DMS153 (cell line): ENCODE data around the gene AKR1C1.
"Not testable (repeated sequence)": the region's sequence is repeated elsewhere in the genome, so short reads cannot be mapped to it uniquely, and the experiment has no call there.

Experiments
- DNase-seq: peaks from one replicate; lab custom pipeline; 2025; lab: John Stamatoyannopoulos, UW

AKR1C1 gene

DNA sequence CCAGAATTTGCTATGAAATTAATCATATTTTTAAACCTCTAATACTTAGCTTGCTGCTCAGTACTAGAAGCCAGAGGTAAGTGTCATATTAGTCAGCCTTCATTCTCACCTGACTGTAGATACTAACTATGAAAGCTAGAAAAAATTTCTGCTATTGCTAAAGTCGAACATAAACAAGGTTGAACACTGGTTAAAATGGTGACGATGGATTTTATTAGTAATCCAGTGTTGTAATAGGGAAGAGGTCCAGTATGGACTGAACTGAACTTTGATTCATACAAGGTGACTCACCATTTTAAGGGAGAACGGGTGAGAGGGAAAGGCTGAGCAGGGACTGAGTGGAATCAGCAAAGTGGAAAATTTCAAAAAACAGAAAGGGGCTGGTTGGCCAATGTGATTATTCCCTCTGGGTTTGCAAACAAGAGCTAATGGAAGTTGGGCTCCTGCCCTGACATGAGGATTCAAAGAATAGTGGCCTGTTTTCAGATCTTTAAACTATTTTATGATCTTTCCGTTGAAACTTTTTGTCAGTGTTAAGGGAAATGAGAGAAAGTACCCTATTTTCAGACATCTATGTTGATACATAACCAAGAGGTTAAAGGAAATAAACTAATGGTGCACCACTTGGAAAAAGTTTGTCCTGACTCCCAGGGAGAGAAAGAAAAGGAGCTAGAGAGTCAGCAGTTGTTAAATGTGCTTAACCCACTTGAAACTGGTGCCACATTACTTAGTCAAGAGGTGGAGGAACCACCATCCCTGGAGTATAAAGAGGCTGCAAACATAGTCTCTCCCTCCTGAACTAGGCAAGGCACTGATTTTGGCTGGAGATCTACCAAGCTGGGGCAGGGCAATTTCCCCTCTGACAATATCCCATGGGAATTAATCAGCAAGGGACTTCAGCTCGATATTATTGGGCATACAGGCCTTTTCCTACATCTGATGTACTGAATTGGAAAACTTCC is 15.3 kb upstream of the AKR1C1 start:
- no peak for DNase-seq

DNA sequence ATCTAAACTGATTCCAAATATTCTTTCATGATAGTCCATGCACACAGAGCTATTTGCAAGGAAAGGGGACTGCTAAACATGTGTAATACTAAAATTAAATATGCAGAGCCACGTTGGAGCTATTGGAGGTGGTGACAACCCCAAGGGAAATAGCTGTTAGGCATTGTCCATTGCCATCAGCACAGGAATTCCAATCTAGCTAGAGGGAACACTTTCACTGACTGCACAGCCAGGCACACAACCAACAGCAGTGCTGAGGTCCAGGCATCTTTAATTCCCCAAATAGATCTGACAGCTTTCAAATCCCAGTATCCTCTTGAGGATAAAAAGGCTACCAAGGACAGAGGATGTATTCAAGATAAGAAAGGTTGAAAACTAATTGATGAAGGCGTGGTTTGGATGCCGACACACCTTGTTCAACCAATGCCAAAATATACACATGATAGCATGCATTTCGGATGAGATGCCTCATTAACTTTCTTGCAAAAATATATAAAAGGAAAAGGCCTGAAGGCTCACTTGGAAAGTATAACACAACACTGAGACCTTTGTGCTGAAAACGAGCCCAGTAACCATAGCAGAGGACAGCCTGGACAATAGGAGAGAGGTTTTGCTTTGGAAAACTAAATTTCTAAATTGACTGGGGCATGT is 11.6 kb upstream of the AKR1C1 start:
- DNase-seq = not testable (repeated sequence)

DNA sequence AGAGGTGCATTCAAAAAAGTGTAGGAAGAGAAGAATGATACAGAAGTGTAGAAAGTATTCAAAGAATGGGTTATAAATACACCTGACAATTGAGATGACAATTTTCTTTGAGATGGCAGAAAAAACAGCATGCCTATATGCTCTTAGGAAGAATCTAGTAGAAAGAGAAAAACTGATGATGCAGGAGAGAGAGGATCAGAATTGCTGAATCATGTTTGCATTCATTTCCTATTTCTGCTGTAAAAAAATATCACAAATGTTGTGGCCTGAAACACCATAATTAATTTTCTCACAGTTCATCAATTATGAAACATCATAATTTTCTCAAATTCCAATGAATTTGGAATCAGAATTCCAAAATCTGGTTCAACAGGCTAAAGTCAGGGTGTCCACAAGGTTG is 9.8 kb upstream of the AKR1C1 start:
- DNase-seq = no peak

DNA sequence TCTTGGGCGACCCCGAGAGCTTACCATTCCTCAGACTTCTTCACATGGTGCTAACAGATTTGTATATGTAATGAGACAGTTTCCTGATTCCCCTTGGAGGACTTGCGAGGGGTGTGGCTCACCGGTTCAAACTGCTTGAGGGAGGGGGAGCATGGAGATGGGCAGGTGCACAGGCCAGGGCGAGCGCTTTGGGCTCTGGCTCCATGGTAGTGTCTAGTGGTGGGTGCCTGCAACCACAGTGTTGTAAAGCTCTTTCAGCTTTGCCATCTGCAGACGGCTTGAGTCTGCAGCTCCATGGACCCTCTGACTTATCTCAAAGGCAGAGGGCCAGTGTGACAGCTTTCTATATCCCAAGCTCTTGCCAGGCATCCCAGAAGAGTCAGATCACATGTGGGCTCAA is 7.1 kb upstream of the AKR1C1 start:
- DNase-seq = not testable (repeated sequence)

DNA sequence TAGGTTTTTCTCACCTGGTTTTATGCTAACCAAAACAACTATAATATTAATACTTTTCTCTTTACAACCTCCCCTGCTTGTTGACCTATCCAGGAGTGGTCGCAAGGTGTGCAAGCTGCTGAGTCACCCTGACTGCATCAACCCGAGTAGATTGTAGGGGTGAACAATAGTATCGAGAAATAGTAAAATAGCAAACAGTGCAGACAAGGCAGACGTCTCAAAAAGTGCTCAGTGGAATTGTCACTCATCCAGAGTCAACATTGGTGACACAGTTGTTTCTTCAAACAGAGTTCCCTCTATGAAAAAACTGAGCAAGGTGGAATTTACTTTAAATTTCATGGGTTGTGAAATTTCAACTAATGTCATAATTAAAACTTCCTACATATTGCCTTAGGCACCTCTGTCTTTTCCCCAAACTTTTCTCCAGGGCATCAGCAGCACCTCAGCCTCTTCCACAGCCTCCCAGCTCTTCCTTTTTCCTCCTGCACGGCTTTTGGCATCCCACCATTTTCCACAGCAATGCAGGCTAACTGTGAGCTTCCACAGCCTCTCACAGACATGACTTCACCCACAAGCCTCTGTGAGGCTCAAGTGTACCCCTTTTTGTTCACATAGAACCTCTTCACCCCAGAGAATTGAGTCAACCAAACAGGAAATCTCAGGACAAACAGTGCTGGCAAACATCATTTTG is 6.1 kb upstream of the AKR1C1 start:
- DNase-seq = not testable (repeated sequence)

DNA sequence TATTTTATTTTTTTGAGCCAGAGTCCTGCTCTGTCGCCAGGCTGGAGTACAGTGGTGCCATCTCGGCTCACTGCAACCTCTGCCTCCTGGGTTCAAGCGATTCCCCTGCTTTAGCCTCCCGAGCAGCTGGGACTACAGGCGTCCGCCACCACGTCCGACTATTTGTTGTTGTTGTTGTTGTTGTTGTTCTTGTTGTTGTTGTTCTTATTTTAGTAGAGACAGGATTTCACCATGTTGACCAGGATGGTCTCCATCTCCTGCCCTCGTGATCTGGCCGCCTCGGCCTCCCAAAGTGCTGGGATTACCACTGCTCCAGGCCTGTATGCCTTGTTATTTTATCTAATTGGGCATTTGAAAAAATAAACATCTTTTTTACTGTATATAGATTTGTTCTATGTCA is 1.7 kb upstream of the AKR1C1 start:
- not testable (repeated sequence) for DNase-seq

DNA sequence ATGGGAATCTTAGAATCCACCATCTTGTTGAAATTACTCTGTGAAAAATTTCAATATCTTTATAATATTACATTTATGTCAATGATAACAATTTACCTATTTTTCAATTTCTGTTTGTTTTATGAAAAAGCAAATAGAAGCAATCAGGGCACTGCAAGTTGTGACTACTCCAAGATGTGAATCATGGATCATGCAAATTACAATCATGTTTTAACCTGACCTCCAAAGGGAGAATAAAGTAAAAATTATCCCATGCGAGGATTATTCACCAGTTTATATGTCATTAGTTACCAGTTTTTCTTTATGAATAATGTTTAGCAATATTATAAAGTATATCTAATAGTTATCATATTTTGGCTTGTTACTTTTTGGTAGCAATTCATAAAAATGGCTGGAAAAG is 907 bp upstream of the AKR1C1 start:
- not testable (repeated sequence) for DNase-seq

DNA sequence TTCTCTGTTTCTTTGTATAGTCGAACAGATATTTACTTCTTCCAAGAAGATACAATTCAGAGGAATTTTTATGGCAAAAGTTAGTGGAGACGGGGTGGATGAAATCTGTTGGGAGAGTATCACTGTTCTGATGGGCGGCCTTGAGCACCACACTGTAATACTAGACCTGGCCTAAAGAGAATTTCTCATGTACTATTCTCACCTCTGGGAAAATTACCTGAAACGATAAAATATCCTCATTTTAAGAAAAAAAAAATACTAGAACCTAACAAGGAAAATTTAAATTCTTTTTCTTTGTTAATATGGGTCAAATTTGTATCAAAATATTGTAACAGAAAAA is 570 bp downstream of the AKR1C1 start:
- not testable (repeated sequence) for DNase-seq

DNA sequence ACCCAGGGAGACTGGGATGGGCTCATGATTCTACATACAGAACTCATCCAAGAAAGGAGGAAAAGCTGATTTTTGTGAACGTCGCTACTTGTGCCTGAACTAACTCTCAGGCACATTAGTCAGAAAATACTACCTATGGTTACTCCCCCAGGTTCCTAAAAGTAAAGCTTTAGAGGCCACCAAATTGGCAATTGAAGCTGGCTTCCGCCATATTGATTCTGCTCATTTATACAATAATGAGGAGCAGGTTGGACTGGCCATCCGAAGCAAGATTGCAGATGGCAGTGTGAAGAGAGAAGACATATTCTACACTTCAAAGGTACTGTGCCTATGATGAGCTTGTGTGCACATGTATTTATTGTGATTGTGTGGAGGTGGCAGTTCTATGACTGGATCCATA is 2.5 kb downstream of the AKR1C1 start:
- DNase-seq = not testable (repeated sequence)

DNA sequence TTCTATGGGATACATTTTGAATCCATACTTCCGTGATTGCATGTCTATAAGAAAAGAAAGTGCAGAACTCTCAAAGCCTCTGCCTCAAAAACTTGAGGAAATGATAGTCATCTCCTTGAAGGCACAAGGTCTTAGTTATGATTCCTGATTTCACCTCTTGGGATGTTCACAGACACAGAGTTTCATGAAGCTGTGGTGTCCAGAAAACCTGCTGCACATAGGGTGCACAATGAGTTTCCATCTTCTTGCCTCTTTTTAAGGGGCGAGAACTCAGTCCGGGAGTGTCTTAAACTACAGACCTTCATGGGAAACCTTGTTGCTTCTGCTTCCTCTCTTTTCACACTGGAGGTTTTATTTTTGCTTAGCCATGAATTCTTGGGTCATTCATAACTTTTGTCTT is 4.0 kb downstream of the AKR1C1 start:
- not testable (repeated sequence) for DNase-seq

DNA sequence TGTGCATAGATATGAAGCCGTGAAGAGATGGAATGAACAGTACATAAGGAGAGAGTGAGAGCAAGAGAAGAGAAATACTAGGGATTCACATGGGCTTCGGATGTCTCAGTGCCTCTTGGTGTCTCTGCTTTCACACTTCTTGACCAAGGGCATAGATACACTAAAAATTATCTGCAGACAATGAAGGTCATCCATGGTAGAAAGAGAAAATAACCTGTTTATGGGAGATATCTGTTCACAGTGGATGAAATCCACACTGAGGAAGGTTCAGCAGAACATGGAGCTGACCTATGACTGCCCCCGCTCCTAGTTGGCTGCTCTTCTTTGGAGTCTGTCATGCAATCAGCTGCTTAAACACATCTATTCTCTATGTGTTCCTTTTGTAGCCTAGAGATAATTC is 6.1 kb downstream of the AKR1C1 start:
- DNase-seq = not testable (repeated sequence)

DNA sequence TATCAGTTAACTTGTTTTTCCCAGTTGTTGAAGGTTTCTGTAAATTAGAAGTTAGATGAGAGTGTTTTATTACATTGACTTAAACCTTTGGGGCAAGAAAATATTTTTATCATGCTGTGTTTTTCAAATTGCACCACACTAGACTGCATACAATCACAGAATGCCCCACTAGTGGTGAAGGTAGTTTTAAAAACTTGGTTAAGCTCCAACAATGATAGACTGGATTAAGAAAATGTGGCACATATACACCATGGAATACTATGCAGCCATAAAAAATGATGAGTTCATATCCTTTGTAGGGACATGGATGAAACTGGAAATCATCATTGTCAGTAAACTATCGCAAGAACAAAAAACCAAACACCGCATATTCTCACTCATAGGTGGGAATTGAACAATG is 7.1 kb downstream of the AKR1C1 start:
- not testable (repeated sequence) for DNase-seq

DNA sequence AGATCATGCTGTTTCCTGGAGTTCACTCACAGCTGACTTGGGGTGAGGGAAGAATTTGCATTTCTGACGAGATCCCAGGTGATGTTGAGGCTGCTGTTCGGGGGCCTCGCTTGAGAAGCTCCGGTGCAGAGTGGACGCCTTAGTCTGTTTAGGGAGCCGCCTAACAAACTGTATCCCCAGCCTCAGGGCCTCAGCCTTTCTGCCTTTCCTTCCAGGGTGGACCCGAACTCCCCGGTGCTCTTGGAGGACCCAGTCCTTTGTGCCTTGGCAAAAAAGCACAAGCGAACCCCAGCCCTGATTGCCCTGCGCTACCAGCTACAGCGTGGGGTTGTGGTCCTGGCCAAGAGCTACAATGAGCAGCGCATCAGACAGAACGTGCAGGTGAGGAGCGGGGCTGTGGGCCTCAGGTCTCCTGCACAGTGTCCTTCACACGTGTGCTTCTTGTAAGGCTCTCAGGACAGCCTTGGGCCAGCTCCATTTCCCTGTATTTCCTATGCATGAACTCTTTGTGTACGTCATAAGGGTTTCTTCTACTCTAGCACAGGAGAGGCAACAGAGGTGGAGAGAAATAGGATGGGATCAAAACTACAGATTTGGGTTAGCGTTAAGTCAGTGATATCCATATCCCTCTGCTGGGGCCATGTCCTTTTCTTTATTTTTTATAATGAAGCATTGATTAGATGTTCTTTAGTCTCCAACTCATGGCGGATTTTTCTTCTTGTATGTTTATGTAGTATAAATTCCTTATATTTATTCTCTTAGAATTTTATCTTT is 9.3 kb downstream of the AKR1C1 start:
- not testable (repeated sequence) for DNase-seq

DNA sequence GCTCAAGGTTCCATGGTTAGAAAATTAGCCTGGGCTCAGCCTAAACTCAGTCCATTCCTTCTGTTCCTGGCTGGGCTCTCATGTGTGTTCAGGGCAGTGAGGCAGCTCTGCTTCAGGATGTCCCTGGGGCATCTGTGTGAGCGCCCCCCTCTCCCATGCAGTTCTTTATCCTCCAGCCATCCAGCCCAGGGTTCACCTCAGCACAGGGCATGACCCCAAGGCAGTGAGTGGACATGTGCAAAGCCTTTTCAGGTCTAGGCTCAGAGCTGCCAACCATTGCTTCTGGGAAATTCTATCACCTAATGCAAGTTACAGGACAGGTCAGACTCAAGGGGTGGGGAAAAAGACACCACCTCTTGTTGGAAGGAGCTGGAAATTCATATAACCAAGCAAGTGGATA is 10.1 kb downstream of the AKR1C1 start:
- DNase-seq = not testable (repeated sequence)

DNA sequence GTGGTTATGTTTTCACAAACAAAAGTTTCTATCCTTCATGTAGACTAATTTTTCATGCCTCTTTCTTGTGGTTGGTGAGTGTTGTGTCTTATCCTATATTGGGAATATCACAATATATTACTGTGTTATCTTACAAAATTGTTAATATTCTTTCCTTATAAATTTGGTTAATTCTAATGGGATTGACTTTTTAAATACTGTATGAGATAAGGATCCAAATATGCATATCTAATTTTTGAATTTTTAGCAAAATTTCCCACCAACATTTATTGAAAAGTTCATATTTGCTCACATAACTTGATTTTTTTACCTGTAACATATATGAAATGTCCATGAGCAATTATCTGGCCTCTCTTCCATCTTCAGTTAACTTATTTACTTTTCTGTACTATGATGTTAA is 11.2 kb downstream of the AKR1C1 start:
- DNase-seq = not testable (repeated sequence)

DNA sequence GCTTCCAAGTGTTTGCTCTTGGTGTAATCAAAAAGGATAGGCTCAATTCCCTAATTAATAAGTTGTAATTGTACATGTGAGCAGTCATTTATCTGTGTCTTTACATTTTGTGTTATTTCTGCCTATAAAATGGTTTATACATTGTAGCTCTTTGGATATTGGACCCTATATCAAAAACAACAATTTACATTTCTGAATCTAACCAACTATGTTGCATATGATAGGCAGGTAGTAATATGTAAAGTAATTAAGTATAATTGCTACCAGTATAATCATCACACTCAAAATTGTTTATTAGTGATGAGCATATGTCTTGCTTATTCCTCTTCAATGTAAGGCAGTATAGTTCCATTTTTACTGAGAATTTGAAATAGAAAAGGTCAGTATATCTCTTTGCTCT is 13.8 kb downstream of the AKR1C1 start:
- no peak for DNase-seq

DNA sequence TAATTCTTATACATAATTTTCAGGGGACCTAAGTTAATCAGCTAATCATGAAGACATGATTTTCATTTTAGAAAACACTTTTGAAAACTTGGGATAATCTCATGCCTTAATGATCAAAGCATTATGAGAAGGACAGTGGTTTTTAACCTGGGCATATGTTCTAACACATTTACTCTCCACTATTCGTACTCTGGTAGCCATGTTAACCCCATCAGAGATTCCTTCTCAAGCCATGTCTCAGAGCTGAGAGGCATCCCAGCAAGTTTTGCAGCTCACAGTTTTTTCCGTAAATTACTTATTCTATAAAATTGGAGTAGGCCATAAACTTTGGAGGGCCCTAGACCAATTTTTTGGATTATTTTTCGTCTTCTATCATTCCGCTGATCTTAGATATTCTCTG is 15.7 kb downstream of the AKR1C1 start:
- no peak for DNase-seq

DNA sequence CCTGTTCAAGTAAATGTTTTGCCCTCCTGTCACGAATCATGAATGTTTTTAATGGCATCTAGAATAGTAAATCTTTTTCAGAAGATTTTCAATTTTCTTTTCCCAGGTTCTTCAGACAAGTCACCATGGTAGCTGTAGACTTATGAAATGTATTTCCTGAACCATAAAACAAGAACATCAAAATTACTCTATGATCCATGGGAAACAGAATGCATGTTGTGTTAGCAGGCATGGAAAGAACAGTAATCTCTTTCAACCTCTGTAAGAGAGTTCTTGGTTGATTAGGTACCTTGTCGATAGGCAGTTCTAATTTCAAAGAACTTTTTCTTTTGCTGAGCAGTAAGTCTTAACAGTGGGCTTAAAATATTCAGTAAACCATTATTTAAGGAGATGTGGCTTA is 17.6 kb downstream of the AKR1C1 start:
- no peak for DNase-seq

DNA sequence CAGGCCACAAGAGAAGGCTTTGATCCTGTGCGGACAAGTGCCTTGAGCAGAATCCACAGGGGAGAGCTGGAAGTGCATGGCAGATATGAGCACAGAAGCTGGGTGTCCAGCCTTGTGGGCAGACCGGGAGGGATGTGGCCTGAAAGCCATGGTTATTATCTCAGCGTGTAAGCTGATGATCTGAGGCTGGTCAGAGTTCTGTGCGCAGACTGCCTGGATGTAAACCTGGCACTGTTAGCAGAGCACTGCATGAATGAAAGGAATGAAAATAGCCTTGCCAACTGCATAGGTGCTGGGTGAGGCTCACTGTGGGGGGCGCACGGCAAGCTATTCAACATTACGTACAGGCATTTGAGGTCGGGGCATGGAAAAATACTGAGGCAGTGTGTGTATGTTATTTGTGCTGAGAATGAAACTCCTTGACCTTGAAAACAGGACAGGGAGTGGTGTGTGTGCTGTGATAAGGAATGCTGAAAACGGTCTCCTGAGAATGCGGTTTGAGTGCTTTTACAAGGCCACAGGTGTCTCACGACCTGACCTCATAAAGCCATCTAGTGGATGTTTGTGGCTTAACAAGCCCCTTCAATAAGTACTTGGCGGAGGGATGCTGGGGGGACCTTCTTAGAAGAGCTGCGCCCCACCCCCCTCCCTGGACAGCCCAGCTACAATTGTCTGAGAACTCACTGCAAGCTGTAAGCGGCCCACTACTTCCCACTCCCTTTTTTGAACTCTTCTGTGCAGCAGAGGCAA is 18.7 kb downstream of the AKR1C1 start:
- no peak for DNase-seq

DNA sequence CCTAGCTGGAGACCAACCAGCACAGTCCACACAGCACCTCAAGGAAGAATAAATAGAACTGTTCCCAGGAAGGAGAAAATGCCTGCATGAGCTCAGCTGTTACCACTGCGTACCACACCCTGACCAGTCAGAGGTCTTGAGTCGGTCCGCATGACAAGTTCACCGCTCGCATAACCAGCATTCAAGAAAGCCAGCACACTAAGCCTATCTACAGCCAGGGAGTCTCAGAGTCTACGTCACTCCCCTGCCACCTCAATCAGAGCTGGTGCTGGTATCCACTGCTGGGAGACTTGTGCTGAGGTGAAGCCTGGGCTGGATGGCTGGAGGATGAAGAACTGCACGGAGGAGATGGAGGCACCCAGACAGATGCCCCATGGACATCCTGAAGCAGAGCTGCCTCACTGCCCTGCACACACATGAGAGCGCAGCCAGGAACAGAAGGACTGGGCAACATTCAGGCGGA is 19.6 kb downstream of the AKR1C1 start:
- no peak for DNase-seq

DNA sequence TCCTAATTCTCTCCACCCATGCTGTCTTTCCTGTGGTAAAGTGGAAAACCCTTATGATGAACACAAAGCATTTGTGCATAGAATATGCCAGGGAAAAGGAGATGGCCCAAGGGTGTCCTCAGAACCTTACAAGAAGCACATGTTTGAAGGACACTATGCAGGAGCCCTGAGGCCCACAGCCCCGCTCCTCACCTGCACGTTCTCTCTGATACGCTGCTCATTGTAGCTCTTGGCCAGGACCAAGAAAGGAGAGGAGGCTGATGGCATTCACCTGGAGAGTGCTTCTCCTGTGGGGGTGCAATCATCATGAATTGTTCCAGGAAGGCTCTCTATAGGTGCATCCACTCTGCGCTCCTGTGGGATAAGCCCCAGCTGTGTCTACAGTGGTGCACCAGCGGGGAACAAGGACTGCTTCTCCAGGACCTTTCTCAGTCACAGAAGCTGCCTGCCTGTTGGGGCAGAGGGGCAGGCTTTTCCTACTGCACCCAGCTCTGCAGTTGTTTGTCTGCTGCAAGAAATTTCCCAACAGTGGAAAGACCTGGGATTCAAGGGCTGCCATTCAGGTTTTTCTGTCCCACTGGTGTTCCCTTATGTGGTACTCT is 20.5 kb downstream of the AKR1C1 start:
- DNase-seq = no peak
